SK-N-SH (cell line): ENCODE data around the gene SAT1. TPM values are rescaled to one million over a fixed set of nuclear protein-coding genes. Genes with fewer than 3 reads are reported as not detected.

Source experiments
- CTCF ChIA-PET: fragments of 300-600, 350-600 bp; formaldehyde crosslinking; extraction: SDS; loops from one replicate; lab custom pipeline; 2021; lab: Yijun Ruan, JAX
- POLR2A ChIA-PET: fragments of 350-600 bp; sonication (Branson Sonifier 250); formaldehyde crosslinking; extraction: SDS; loops from one replicate; lab custom pipeline; 2020; ENCODE audit warnings: antibody characterized with exemption, inconsistent platforms; lab: Yijun Ruan, JAX
- DNase-seq: peaks from one replicate; pipeline ENCODE4 v3.0.0; 2012
- H2AFZ ChIP-seq: fragments of 200-600 bp; sonication (generic); 2 replicates; pipeline ENCODE4 v1.8.1; 2016; ENCODE audit warnings: antibody characterized with exemption, mild to moderate bottlenecking, low read depth
- H3F3A ChIP-seq: fragments of 200-600 bp; sonication (generic); replicated peaks from 2 replicates; pipeline ENCODE3; 2016; ENCODE audit warnings: antibody characterized with exemption, mild to moderate bottlenecking; ENCODE audit not compliant: insufficient read depth
- H3K27ac ChIP-seq, 2 experiments: fragments of 200-500 bp in 1 of 2; fragments of 200-600 bp in 1 of 2; sonication (Bioruptor generic) in 1 of 2; sonication (generic), shearing (Covaris generic) in 1 of 2; 2 replicates each; pipeline versions ENCODE4 v1.5.1 to v1.6.1; 2014 to 2016; ENCODE audit warnings: low read depth in 2 of 2, inconsistent platforms in 1 of 2, low read length in 1 of 2, mild to moderate bottlenecking in 1 of 2, mixed read lengths in 1 of 2
- H3K27me3 ChIP-seq: fragments of 200-600 bp; sonication (generic), shearing (Covaris generic); 2 replicates; pipeline ENCODE4 v1.6.1; 2016; ENCODE audit warnings: mixed run types; ENCODE audit not compliant: insufficient read depth
- H3K36me3 ChIP-seq, 2 experiments: fragments of 200-500 bp in 1 of 2; fragments of 200-600 bp in 1 of 2; sonication (Bioruptor generic) in 1 of 2; sonication (generic) in 1 of 2; replicated peaks in 1 of 2; 2 replicates each; pipeline versions ENCODE3 to v1.5.1; 2014 to 2016; ENCODE audit warnings: low read length in 1 of 2, mild to moderate bottlenecking in 1 of 2; ENCODE audit not compliant: insufficient read depth in 2 of 2, control insufficient read depth in 1 of 2
- H3K4me1 ChIP-seq, 2 experiments: fragments of 200-500 bp in 1 of 2; fragments of 200-600 bp in 1 of 2; sonication (Bioruptor generic) in 1 of 2; sonication (generic), shearing (Covaris generic) in 1 of 2; 2 replicates each; pipeline versions ENCODE4 v1.5.1 to v1.6.1; 2014 to 2016; ENCODE audit warnings: low read depth in 1 of 2, low read length in 1 of 2, mixed run types in 1 of 2; ENCODE audit not compliant: insufficient read depth in 2 of 2, control insufficient read depth in 1 of 2
- H3K4me2 ChIP-seq: fragments of 200-600 bp; sonication (generic), shearing (Covaris generic); 2 replicates; pipeline ENCODE4 v1.6.1; 2017; ENCODE audit warnings: mixed run types
- H3K4me3 ChIP-seq, 2 experiments: fragments of 200-500 bp in 1 of 2; fragments of 200-600 bp in 1 of 2; sonication (Bioruptor generic) in 1 of 2; sonication (generic), shearing (Covaris generic) in 1 of 2; 2 replicates each; pipeline versions ENCODE4 v1.5.1 to v1.8.1; 2014 to 2016; ENCODE audit warnings: low read depth in 2 of 2, inconsistent platforms in 1 of 2, low read length in 1 of 2, mild to moderate bottlenecking in 1 of 2, mixed read lengths in 1 of 2, moderate library complexity in 1 of 2
- H3K79me2 ChIP-seq: fragments of 200-600 bp; sonication (generic); 2 replicates; pipeline ENCODE4 v1.8.1; 2017; ENCODE audit warnings: mild to moderate bottlenecking; ENCODE audit not compliant: insufficient read depth
- H3K9ac ChIP-seq: fragments of 200-600 bp; sonication (generic); 2 replicates; pipeline ENCODE4 v1.6.1; 2017; ENCODE audit warnings: mixed run types
- H3K9me2 ChIP-seq: fragments of 200-600 bp; sonication (generic); 2 replicates; pipeline ENCODE4 v1.6.1; 2017; ENCODE audit warnings: mixed run types
- H3K9me3 ChIP-seq: fragments of 200-600 bp; sonication (generic); 2 replicates; pipeline ENCODE4 v1.6.1; 2017; ENCODE audit warnings: mixed run types, mild to moderate bottlenecking, moderate library complexity
- H4K20me1 ChIP-seq: fragments of 200-600 bp; sonication (generic); 2 replicates; pipeline ENCODE4 v1.6.1; 2017; ENCODE audit warnings: mild to moderate bottlenecking, mixed run types; ENCODE audit not compliant: insufficient read depth
- CHD2 ChIP-seq: fragments of 150-350 bp; IDR thresholded peaks from 2 replicates; pipeline ENCODE4 v1.6.1; 2018; ENCODE audit warnings: low read length; ENCODE audit not compliant: partially characterized antibody
- CTCF ChIP-seq: fragments of 200-600 bp; sonication (generic); IDR thresholded peaks from 2 replicates; pipeline ENCODE4 v1.6.1; 2017; ENCODE audit warnings: antibody characterized with exemption, mild to moderate bottlenecking, moderate library complexity
- ELF1 ChIP-seq: IDR thresholded peaks from 2 replicates; pipeline ENCODE4 v1.4.0; 2012
- EP300 ChIP-seq, 2 experiments: IDR thresholded peaks; 2 replicates each; pipeline versions ENCODE4 v1.4.0 to v1.6.1; 2012; ENCODE audit warnings: borderline replicate concordance in 1 of 2, low read depth in 1 of 2, low read length in 1 of 2
- FOSL2 ChIP-seq: IDR thresholded peaks from 2 replicates; pipeline ENCODE4 v1.4.0; 2012; ENCODE audit warnings: low read depth, mild to moderate bottlenecking, moderate library complexity, borderline replicate concordance
- FOXJ3 ChIP-seq: sonication (generic); formaldehyde crosslinking; IDR thresholded peaks from 2 replicates; pipeline ENCODE4 v1.5.1; 2020; ENCODE audit warnings: mild to moderate bottlenecking, missing genetic modification reagents
- FOXM1 ChIP-seq: IDR thresholded peaks from 2 replicates; pipeline ENCODE4 v1.4.0; 2012; ENCODE audit warnings: low read depth, mild to moderate bottlenecking
- GABPA ChIP-seq: IDR thresholded peaks from 2 replicates; pipeline ENCODE4 v1.4.0; 2012; ENCODE audit warnings: low read depth, mild to moderate bottlenecking
- IRF3 ChIP-seq: fragments of 150-350 bp; IDR thresholded peaks from 2 replicates; pipeline ENCODE4 v1.6.1; 2016; ENCODE audit warnings: mild to moderate bottlenecking, low read depth, low read length
- JUND ChIP-seq: IDR thresholded peaks from 2 replicates; pipeline ENCODE4 v1.4.0; 2012
- MEF2A ChIP-seq: IDR thresholded peaks from 2 replicates; pipeline ENCODE4 v1.4.0; 2012; ENCODE audit warnings: low read depth, borderline replicate concordance
- MXI1 ChIP-seq: IDR thresholded peaks from 2 replicates; pipeline ENCODE4 v1.6.1; 2012; ENCODE audit warnings: mild to moderate bottlenecking, low read depth, low read length, improper control_type of control experiment
- RAD21 ChIP-seq: IDR thresholded peaks from 2 replicates; pipeline ENCODE4 v1.6.1; 2012; ENCODE audit warnings: mild to moderate bottlenecking, low read length
- REST ChIP-seq: IDR thresholded peaks from 2 replicates; pipeline ENCODE4 v1.6.1; 2012; ENCODE audit warnings: mild to moderate bottlenecking, low read depth, low read length, moderate library complexity
- TAF1 ChIP-seq: IDR thresholded peaks from 2 replicates; pipeline ENCODE4 v1.6.1; 2012; ENCODE audit warnings: low read depth, mild to moderate bottlenecking, low read length, moderate library complexity, borderline replicate concordance
- TCF12 ChIP-seq: IDR thresholded peaks from 2 replicates; pipeline ENCODE4 v1.4.0; 2012
- USF1 ChIP-seq: IDR thresholded peaks from 2 replicates; pipeline ENCODE4 v1.4.0; 2012; ENCODE audit warnings: low read depth, borderline replicate concordance
- USF2 ChIP-seq: fragments of 150-350 bp; IDR thresholded peaks from 2 replicates; pipeline ENCODE4 v1.6.1; 2017; ENCODE audit warnings: antibody characterized with exemption, low read length, low read depth, borderline replicate concordance
- ZBTB33 ChIP-seq: IDR thresholded peaks from 2 replicates; pipeline ENCODE4 v1.4.0; 2012; ENCODE audit warnings: low read depth, borderline replicate concordance
- WGBS: methylation state at CpG from one replicate; pipeline ENCODE4 v1.1.6; 2017; ENCODE audit warnings: low lambda C conversion rate; 5-methylcytosine and 5-hydroxymethylcytosine counted together
- polyA plus RNA-seq, 3 experiments: library from polyadenylated mRNA; depleted of rRNA; stranded (reverse); fragments of >200 nt; gene quantifications; 2 replicates each; pipeline ENCODE4 v1.2.3, GENCODE V29; 2012

Gene SAT1
- polyA plus RNA-seq, 1 of the 3 experiments (the other 2 are of a cell fraction): 131 TPM

- TF ChIP-seq EP300 (IDR thresholded peaks at IDR 0.05; ENCODE audit: borderline replicate concordance in 1 of 2, low read depth in 1 of 2, low read length in 1 of 2) (no peak), CTCF (no peak)
Measured at GRCh38 chrX:23749576-23749975, 33.4 kb upstream of the SAT1 start (continued).

GRCh38 chrX:23752740-23753415 is 30.1 kb upstream of the SAT1 start:
- H2AFZ ChIP-seq: peak overlapping the region; percentile 12; the same call in 1 of the 2 replicates
- POLR2A ChIA-PET: no interaction called here
- CTCF ChIA-PET: no interaction called here

More at GRCh38 chrX:23752740-23753415, 30.1 kb upstream of the SAT1 start:
- Histone ChIP-seq H3K9me2 (no peaks in the 10 kb centered on the region), H3K4me1 (no peaks in the 10 kb centered on the region)
- 42% methylated on average over 2 of the region's 2 CpGs for WGBS
- no peak for TF ChIP-seq REST
- no peak for TF ChIP-seq FOXM1
- no peak for TF ChIP-seq FOXJ3 (CRISPR knock-in tag)
- 0 out of 2 replicates have a peak, but pooled peaks have one; percentile 13 for TF ChIP-seq JUND
- TF ChIP-seq ZBTB33: no peak
- no peak for TF ChIP-seq GABPA
- no peak for TF ChIP-seq ELF1
- no peak for TF ChIP-seq CHD2
- no peak for TF ChIP-seq RAD21
- no peak for TF ChIP-seq MXI1
- no peak for TF ChIP-seq IRF3
- TF ChIP-seq MEF2A: peak; percentile 81
- no peak for TF ChIP-seq TCF12
- TF ChIP-seq FOSL2: 0 out of 2 replicates have a peak, but pooled peaks have one; percentile 2
- TF ChIP-seq TAF1: no peak
- TF ChIP-seq USF1: no peak
- no peak for TF ChIP-seq USF2
- TF ChIP-seq, all 33 proteins: peak for 3
- H3K4me3 ChIP-seq: no peak overlapping the region
- H3K79me2 ChIP-seq: no peaks in the 10 kb centered on the region
- H3F3A ChIP-seq: peaks cover 6% of the 10 kb centered on the region
- peaks cover 5% of the 10 kb centered on the region; the same call in 1 of the 2 replicates for H3K27me3 ChIP-seq
- H3K4me2 ChIP-seq: no peak overlapping the region
- no peaks in the 10 kb centered on the region for H3K36me3 ChIP-seq
- peak overlapping the region in 1 of 2 experiments; percentile 71; a peak in 2 of 4 replicates for H3K27ac ChIP-seq
- H3K9me3 ChIP-seq: no peaks in the 10 kb centered on the region
- peak overlapping the region; percentile 18; the same call in 1 of the 2 replicates for H3K9ac ChIP-seq
- no peaks in the 10 kb centered on the region for H4K20me1 ChIP-seq
- DNase-seq: no peak
